ENCODE results near the gene PEX11G. TPM values are rescaled to one million over a fixed set of nuclear protein-coding genes. Genes with fewer than 3 reads are reported as not detected.

The PEX11G gene
- total RNA-seq, 1 donor from 2014 or later = 4.8 TPM

DNA sequence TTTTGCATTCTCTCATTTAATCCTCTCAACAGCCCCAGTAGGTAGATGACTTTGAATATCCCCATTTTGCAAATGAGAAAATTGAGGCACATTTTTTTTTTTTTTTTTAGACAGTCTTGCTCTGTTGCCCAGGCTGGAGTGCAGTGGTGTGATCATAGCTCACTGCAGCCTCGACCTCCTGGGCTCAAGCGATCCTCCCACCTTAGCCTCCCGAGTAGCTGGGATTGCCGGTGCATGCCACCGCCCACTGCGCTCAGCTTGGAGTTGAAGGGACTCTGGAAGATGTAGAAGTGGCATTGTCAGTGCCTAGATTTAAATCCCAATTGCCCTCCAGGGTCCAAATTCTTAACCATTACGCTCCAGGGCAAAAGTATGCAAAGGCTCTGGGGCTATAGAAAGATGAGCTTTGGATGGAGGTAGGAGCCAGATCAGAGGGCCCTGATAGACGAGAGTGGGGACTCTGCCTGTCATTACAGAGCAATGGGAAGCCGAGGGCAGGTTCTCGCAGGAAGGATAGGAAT is 32.8 kb upstream of the PEX11G start:
- ATAC-seq = no peak

DNA sequence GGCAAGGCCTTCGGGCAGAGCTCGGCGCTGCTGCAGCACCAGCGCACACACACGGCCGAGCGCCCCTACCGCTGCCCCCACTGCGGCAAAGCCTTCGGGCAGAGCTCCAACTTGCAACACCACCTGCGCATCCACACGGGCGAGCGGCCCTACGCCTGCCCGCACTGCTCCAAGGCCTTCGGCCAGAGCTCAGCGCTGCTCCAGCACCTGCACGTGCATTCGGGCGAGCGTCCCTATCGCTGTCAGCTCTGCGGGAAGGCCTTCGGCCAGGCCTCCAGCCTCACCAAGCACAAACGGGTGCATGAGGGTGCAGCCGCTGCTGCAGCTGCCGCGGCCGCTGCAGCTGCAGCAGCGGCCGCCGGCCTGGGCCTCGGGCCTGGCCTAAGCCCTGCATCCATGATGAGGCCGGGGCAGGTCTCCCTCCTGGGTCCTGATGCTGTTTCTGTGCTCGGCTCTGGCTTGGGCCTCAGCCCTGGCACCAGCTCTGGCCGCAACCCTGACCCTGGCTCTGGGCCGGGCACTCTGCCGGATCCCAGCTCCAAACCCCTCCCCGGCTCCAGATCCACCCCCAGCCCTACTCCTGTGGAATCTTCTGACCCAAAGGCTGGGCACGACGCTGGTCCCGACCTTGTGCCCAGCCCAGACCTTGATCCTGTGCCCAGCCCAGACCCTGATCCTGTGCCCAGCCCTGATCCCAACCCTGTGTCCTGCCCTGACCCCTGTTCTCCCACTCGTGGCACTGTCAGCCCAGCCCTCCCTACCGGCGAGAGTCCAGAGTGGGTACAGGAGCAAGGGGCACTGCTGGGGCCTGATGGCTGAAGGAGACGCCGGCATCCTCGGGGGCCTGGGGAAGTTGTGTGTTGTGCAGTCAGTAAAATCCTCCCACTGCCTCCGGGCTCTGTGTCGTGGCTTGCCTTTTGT is 31.6 kb upstream of the PEX11G start:
- ATAC-seq = no peak

DNA sequence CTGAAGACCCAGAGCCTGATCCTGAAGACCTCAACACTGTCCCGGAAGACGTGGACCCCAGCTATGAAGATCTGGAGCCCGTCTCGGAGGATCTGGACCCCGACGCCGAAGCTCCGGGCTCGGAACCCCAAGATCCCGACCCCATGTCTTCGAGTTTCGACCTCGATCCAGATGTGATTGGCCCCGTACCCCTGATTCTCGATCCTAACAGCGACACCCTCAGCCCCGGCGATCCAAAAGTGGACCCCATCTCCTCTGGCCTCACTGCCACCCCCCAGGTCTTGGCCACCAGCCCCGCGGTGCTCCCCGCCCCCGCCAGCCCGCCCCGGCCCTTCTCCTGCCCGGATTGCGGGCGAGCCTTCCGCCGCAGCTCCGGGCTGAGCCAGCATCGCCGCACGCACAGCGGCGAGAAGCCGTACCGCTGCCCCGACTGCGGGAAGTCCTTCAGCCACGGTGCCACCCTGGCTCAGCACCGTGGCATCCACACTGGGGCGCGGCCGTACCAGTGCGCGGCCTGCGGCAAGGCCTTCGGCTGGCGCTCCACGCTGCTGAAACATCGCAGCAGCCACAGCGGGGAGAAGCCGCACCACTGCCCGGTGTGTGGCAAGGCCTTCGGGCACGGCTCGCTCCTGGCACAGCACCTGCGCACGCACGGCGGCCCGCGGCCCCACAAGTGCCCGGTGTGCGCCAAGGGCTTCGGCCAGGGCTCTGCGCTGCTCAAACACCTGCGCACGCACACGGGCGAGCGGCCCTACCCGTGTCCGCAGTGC is 30.7 kb upstream of the PEX11G start:
- ATAC-seq = no peak

DNA sequence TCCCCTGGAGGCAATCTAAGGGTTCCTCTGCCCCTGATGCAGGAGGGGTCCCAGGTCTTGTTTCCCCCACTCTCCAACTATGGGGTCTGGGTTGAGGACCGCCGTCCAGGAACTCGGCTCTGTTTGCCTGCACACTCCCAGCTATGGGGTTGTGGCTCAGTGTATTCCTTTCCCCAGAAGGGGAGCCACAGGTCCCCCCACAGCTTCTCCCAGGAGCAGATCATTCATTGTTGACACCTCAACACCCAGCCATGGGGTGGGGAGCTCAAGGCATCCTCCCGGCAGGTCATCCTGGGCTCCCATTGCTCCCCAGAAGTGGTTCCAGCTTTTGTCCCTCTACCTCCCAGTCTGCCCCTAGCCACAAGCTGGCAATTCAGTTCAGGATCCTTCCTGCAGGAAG is 28.0 kb upstream of the PEX11G start:
- no peak for ATAC-seq

DNA sequence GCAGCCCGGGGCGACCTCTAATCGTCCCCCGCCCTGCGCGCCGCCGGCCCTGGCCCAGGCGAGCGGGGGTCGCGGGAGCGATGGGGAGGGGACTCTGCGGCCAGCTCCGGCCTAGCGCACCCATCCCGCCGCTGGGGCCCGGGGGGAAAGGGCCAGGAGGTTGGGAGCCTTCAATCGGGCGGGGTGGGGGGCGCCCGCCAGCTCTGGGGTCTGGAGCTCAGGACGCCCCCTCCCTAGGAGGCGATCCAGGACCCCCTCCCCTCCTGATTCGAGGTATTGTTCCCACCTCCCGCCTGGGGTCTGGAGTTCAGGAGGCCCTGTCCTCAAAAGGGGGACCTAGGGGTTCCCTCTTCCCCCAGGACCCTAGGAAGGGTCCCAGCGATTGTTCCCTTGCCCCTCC is 27.5 kb upstream of the PEX11G start:
- ATAC-seq = no peak

DNA sequence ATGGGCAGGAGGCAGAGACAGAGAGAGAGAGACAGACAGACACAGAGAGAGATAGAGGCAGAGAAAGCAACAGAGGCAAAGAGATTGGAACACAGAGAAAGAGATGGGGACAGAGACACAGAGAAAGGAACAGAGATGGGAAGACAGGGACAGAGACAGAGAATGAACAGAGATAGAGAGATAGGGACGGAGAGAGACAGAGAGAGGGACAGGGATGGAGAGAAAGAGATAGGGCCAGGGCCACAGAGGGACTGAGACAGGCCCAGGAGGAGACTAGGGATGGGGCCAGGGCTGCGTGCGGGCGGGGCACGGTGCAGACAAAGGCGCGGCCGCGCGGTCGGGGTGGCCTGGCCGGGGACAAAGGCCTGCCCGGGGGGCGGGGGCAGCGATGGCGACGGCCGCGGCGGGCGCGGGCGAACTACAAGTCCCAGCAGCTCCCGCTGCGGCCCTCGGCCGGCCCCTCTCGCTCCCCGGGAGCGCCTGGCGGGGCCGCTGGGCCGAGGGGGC is 26.9 kb upstream of the PEX11G start, which contains the start of gene ZNF358:
Gene ZNF358, plus strand, starts transcription at position 459 of the 507 bp plus-strand sequence. CDS start 3,140 bp downstream, outside the sequence.
- ATAC-seq = peak; percentile 47

DNA sequence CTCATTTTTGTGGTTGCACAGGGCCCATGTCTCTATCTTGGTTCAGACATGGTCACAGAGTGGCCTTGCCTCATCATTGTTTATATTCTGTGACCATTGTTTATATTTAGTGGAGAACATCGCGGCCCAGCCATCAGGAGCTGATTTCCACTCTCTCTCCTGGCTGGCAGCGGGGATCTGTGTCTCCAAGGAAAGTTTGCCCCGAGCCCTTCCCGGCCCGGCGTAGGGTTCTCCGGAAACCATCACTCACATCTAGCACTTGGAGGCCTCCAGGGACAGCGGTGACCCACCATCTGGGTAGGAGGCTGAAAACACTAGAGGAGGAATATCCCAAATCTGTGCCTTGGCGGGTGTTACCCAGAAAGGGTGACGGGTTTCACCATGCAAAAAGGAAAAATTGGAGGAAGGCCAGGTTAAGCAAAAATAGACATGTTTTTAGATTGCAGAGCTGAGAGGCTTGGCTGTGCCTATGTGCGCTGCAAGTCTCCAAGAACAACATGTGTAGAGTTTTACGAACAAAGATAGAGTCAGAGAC is 26.3 kb upstream of the PEX11G start:
- no peak for ATAC-seq

DNA sequence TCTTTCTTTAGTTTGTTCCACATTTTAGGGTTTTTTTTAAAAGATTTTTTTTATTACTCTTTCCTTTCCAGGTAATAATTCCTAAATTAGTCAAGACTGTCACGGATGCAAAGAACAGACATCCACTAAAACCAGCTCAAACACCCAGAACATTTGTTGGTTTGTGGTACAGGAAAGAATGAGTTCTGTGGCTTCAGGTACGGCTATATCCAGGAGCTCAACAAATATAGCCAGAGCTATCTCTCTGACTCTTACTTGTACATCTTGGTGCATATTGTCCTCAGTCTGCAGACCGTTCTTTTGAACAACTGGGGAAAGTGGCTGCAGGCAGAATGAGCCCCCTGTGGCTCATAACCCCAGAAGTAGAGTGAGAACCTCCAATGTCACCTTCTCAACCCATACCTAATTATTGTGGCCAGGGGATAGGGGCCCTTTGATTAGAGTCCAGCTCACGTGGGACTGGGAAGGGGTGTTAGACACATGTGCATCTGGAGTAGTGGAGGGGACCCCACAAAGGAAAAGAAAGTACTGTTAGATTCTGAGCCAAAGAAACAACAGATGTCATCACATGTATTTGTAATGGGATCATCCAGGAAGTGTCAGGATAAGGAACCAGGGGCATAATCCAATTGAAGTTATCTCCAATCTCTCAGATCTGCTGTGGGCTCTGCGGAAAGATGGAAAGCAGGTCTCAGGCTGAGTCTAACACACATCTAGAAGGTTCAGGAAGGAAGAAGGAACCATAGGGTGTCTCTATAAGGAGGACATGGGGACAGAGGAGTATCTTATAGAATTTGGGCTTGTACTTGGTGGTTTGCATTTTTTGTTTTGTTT is 25.2 kb upstream of the PEX11G start:
- ATAC-seq = no peak

DNA sequence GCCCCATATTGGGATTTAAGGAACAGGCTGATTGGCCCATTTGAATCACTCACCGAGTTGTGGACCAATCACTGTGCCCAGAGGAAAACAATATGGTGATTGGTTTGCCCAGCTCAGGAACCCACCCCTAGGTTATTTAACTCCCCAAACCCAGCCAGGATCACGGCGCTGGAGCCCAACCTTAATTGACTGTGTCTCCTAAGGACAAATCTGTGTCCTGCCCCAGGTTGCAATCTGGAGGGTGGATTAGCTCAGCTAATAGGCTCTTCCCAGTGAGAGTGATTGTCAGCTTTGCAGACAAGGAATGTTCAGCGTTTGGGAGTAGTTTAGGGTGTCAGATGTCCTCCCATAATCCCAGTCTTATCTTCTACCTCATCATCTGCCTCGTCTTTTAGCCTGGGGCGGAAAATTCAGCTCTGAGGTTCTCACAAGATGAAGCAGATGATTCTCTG is 23.6 kb upstream of the PEX11G start:
- ATAC-seq = no peak

DNA sequence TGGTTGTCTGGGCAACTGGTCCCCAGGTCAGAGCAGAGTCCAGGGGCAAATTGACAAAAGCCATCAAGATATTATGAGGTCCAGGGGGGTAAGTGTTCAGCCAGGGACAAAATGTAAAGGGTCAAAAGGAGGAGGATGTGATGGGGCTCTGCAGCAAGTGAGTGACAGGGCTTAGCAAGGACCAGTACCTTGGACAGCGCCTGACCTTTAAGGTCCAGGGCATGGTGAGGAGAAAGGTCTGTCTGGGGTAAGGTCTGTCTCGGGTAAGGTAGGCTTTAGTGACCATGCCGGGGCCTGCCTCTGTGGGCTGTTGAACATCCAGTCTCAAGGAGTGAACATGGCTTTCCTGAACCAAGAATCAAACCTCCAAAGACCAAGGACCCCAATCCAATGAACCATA is 20.8 kb upstream of the PEX11G start:
- ATAC-seq = no peak

DNA sequence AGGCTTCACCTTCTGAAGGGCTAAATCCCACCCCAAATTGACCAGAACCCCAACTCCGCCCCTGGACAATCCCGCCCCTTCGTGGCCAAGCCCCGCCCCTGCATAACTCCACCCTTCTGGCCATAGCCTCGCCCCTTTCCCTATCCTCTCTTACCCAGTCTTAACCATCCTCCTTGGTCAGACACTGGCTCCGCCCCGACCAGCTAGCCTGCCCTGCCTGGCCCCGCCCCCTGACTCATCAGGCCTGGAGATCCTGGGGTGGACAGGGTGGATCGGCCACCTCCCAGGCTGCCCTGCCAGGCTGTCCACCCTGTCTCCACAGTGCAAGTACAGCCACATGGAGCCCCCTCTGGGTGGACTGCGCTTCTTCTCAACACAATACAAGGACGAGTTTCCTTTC is 19.0 kb upstream of the PEX11G start:
- peak; percentile 69 for ATAC-seq

DNA sequence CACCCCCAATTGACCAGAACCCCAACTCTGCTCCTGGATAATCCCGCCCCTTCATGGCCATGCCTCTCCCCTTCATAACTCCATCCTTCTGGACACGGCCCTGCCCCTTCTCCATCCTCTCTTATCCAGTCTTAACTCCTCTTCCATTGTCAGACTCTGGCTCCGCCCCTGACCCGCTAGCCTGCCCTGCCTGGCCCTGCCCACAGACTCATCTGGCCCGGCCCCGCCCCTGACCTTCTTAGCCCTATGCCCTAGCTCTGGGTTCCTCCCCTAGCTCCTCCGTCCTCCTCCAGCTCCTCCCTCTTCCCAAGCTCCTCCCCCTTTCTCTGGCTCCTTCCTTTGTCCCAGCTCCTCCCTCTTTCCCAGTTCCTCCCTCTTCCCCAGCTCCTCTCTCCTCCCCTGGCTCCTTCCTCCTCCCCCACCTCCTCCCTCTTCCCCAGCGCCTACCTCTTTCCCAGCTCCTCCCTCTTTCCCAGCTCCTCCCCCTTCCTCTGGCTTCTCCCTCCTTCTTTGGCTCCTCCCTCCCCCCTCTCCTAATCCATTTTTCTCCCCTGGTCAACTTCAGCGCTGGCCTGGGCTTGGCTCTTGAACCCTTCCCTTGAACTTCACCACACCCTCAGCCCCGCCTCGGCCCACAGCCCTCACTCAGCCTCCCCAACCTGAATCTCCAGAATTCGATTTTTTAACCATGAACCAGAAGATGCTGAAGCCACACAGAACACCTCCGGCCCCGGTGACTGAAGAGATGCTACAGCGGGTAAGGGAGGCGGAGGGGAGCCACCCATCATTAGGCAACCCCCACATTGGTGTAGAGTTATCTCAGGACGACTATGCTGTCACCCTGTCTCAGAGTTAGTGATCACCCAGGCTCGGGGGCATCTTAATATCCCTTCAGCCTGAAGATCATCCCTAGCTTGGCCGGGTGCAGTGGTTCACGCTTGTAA is 17.8 kb upstream of the PEX11G start:
- peak; percentile 91 for ATAC-seq

DNA sequence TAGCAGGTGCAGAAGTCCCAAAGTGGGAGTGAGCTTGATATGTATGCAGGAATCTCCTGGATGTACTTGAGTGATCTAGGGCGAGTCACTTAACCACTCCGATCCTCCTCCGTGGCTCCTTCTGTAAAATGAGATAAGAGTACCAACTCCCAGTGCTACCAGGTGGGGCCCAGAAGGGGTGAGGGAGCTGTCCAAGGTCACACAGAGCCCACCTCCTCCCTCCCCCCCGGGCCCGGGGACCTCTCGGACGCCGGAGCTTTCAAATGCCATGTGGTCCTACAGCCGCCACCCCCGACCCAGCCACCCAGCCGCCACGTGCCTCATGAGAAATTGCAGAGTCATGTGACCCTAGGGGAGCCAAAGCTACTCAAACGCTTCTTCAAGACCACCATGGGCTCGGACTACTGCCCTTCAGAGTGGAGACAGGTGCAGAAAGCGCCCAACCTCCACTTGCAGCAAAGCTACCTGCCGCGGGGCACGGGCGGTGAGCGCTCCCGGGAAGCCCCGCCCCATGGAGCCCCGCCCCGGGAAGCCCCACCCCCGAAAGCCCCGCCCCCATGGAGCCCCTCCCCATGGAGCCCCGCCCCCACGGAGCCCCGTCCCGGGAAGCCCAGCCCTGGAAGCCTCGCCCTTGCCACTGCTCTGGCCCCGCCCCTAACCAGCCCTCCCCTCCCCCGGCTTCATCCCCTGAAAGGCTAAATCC is 17.0 kb upstream of the PEX11G start:
- ATAC-seq = peak; percentile 48

DNA sequence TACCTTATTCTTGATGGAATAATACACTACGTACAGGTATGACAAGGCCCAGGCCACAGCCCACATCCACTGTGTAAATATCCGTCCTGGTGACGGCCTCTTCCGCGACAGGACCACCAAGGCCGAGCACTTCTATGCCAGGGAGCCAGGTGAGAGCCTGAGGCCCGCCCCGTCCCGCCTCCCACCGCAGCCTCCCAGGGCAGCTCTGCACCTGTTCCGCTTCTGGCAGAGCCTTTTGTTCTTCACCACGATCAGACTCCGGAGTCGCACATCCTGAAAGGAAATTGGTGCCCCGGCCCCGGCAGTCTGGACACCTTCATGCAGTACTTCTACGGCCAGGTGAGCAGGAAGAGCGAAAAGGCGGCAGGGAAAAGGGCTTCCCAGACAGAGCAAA is 16.4 kb upstream of the PEX11G start:
- no peak for ATAC-seq

DNA sequence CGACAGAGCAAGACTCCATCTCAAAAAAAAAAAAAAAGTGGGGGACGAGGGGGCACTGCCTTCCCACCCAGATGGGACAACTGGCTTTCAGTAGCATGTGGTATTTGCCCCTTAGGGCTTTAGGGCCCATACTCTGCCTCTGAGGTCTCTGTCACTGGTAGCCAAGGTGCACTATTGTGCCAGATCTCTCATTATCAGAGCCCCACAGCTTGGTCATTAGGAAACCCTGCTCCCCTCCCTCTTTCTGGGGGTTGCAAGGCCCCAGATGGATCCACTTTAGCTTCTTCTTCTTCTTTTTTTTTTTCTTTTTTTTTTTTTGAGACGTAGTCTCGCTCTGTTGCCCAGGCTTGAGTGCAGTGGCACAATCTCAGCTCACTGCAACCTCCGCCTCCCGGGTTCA is 15.8 kb upstream of the PEX11G start:
- no peak for ATAC-seq

DNA sequence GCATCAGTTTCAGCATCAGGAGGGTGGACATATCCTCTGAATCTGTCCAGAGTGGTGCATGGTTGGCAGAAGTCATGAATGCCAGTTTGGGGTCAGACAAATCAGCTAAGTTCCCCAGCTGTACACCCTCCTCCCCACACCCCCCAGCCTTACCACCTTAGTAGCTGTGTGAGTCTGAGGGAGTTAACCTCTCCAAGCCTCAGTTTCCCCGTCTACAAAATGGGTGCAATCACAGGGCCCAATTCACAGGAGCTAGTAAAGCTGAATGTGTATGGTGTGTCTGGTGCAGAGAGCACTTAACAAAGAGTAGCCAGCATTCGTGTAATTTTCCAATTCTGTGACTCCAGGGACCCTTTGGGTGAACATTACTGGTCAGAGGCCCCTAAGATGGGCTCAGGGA is 13.7 kb upstream of the PEX11G start:
- no peak for ATAC-seq

DNA sequence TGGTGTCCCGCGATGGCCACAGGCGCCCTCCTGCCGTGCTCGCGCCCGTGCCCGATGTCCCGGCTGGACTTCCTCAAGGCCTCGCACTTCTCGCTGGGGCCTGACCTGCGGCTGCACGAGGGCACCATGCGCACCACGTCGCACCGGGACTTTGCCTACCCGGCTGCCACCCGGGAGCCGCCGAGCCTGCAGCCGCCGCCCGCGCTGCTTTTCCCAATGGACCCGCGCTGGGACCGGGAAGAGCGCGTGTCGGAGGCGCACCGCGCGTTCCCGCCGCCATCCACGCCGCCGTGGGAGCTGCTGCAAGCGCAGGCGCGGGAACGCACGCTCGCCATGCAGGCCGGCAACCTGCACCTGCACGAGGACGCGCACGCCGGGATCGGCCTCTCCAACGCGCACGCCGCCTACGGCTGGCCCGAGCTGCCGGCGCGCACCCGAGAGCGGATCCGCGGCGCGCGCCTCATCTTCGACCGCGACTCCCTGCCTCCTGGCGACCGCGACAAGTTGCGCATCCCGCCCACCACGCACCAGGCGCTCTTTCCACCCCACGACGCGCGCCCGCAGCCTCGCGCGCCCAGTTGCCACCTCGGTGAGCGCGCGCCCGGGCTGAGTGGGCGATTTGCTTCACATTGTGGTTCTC is 12.1 kb upstream of the PEX11G start:
- ATAC-seq = peak; percentile 69

DNA sequence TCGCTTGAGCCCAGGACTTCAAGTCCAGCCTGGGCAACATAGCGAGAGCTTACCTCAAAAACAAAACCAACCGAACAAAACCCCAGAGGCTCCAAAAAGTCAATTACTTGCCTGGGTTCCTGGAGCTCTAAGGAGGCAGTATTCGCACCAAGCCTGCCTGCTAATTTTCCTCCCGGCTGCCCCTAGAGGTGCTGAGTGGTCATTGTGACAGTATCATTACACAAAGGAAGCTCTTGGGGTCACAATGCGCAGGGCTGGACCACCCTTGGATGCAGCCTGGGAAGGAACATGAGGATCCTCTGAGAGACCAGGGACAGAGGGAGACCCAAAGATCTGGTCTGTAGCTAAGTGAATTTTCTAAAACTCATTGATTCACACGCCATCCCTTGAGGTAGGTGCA is 8.5 kb upstream of the PEX11G start:
- no peak for ATAC-seq

DNA sequence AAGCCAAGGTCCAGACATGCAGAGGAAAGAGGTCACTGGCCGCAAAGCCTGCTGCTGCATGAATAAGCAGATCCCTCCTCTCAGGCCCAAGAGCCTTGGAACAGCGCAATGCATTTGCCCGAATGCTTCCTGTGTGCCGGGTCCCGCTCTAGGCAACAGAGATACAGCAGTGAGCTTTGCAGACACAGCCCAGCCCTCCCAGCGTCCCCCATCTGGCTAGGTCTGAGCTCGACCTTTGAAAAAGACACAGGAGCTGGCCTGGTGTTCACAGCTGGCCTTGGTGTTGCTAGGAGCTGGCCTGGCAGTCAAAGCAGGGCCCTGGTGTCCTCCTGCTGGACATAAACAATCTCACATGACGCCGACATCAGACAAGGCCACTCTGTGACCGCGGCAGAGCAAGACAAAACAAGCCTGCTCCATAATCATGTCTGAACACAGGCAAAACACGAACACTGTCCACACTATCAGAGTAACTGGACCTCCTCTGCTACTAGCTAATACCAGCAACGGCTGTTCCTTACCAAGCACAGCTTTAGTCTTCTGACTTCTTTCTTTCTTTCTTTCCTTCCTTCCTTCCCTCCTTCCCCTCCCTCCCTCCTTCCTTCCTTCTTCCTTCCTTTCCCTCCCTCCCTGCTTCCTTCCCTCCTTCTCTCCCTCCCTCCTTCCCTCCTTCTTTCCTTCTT is 5.7 kb upstream of the PEX11G start:
- peak; percentile 36 for ATAC-seq

All from esophagus mucosa (tissue), 1 donor.